PC-3 (cell line): ENCODE data around the gene BAIAP2.

Experiments used
- CTCF ChIP-seq: fragments of 300-600 bp; sonication (generic); conservative IDR thresholded peaks from 2 replicates; pipeline ENCODE4 v1.5.1; 2017; ENCODE audit warnings: antibody characterized with exemption, low read depth, mild to moderate bottlenecking, low read length
- EZH2 ChIP-seq: fragments of 300-600 bp; sonication (generic); IDR thresholded peaks from one replicate; pipeline ENCODE4 v1.6.1; 2017; ENCODE audit warnings: antibody characterized with exemption, mild to moderate bottlenecking, low read length; ENCODE audit not compliant: unreplicated experiment

GRCh38 chr17:80996422-80997305 is 38.3 kb upstream of the BAIAP2 start:
- 0 out of 2 replicates have a peak, but pooled peaks have one; percentile 16 for TF ChIP-seq CTCF
- no peak for TF ChIP-seq EZH2
